ENCODE results near the gene LENEP. TPM values are rescaled to one million over a fixed set of nuclear protein-coding genes. Genes with fewer than 3 reads are reported as not detected.

LENEP gene
- total RNA-seq, 1 experiment from 2014 or later = 0.42 TPM

DNA sequence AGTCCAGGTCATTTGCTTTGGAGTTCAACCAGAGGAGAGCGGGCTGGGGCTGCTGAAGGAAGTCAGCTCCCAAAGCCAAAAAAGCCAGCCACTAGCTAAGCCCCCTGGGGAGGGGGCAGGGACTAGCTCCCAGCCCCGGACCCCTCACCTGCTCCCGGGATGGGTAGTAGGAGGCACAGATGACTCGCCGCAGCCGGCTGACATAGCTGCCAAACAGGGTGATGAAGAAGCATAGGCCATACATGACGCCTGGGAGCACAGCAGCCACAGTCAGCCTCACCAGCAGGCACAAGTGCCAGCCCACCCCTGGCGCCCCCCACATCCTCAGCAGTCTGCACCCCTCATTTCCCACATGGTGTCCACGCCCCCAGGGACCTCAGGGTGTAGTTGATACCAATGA lies 32.8 kb downstream of the LENEP start:
- 0 out of 4 replicates have a peak overlapping the region, but pooled peaks of 1 of the 2 experiments have one; percentile 7 for H3K4me3 ChIP-seq (replicated peaks in 1 of 2; ENCODE audit: low read depth in 1 of 2, low read length in 2 of 2)
- no peaks in the 10 kb centered on the region for H3K36me3 ChIP-seq (ENCODE audit: control insufficient read depth in 1 of 2, insufficient read depth in 2 of 2, low read length in 2 of 2)
- CTCF ChIA-PET = interaction anchor here (1.4 to 1.7 kb wide), 2 partner anchors 9 to 19 kb away, joined by 4 to 8 read pairs; no protein-coding TSS in a partner anchor
- peak overlapping the region; percentile 38 for H3K9ac ChIP-seq (ENCODE audit: low read length)
- H3K9me2 ChIP-seq (ENCODE audit: insufficient read depth) = no peaks in the 10 kb centered on the region
- no peaks in the 10 kb centered on the region for H3K79me2 ChIP-seq (ENCODE audit: insufficient read depth, low read length)
- H3K9me3 ChIP-seq (ENCODE audit: control insufficient read depth in 1 of 2, insufficient read depth in 1 of 2, low read depth in 1 of 2, low read length in 2 of 2) = no peaks in the 10 kb centered on the region
- no peaks in the 10 kb centered on the region for H4K20me1 ChIP-seq (ENCODE audit: insufficient read depth)
- no peak overlapping the region; the same call in 1 of the 2 replicates for H3K27ac ChIP-seq (ENCODE audit: low read depth, low read length)
- TF ChIP-seq FOSL1 (IDR thresholded peaks at IDR 0.05; ENCODE audit: low read depth) (no peak), EZH2phosphoT487 (IDR thresholded peaks at IDR 0.05; ENCODE audit: borderline replicate concordance) (no peak), ZNF274 (IDR thresholded peaks at IDR 0.05; ENCODE audit: low read depth, low read length) (no peak), RAD21 (IDR thresholded peaks at IDR 0.05; ENCODE audit: low read depth) (no peak), SRF (IDR thresholded peaks at IDR 0.05; ENCODE audit: low read depth) (no peak), CBX3 (IDR thresholded peaks at IDR 0.05; ENCODE audit: low read depth) (no peak), SP1 (IDR thresholded peaks at IDR 0.05; ENCODE audit: low read depth) (no peak), ZFX (IDR thresholded peaks at IDR 0.05) (no peak)
- TF ChIP-seq, protein P1, sequence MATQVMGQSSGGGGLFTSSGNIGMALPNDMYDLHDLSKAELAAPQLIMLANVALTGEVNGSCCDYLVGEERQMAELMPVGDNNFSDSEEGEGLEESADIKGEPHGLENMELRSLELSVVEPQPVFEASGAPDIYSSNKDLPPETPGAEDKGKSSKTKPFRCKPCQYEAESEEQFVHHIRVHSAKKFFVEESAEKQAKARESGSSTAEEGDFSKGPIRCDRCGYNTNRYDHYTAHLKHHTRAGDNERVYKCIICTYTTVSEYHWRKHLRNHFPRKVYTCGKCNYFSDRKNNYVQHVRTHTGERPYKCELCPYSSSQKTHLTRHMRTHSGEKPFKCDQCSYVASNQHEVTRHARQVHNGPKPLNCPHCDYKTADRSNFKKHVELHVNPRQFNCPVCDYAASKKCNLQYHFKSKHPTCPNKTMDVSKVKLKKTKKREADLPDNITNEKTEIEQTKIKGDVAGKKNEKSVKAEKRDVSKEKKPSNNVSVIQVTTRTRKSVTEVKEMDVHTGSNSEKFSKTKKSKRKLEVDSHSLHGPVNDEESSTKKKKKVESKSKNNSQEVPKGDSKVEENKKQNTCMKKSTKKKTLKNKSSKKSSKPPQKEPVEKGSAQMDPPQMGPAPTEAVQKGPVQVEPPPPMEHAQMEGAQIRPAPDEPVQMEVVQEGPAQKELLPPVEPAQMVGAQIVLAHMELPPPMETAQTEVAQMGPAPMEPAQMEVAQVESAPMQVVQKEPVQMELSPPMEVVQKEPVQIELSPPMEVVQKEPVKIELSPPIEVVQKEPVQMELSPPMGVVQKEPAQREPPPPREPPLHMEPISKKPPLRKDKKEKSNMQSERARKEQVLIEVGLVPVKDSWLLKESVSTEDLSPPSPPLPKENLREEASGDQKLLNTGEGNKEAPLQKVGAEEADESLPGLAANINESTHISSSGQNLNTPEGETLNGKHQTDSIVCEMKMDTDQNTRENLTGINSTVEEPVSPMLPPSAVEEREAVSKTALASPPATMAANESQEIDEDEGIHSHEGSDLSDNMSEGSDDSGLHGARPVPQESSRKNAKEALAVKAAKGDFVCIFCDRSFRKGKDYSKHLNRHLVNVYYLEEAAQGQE (IDR thresholded peaks at IDR 0.05; ENCODE audit: low read depth) = no peak
- POLR2A ChIA-PET = interaction anchor here (1.0 kb wide), 1 partner anchor 52 kb away, joined by 3 read pairs; no protein-coding TSS in a partner anchor
- intact Hi-C loops (cut with micrococcal nuclease) = no loop called here
- H3K4me2 ChIP-seq (ENCODE audit: low read length) = peak overlapping the region; percentile 74
- no peaks in the 10 kb centered on the region for H3K27me3 ChIP-seq (ENCODE audit: insufficient read depth, low read length)
- peaks cover 24 to 42% of the 10 kb centered on the region in 2 experiments for H3K4me1 ChIP-seq (ENCODE audit: control insufficient read depth in 1 of 2, insufficient read depth in 2 of 2, low read length in 2 of 2)
- RAD21 ChIA-PET (ENCODE audit: low non-redundant PET in 1 of 2, low total read pairs in 2 of 2, uncharacterized antibody in 2 of 2, unreplicated experiment in 2 of 2) = interaction anchor here (0.7 kb wide), 2 partner anchors 44 to 189 kb away, joined by 4 to 5 read pairs; no protein-coding TSS in a partner anchor
- BruUV-seq (replicated peaks) = no TSS peak
- DNase-seq (ENCODE audit: low read depth, low spot score) (no peak), ATAC-seq (peak; percentile 29)
- H2AFZ ChIP-seq (ENCODE audit: low read depth, low read length, poor library complexity, severe bottlenecking) = no peak overlapping the region

Measured in HCT116 (cell line).